Mammary epithelial cell (primary cell): ENCODE results near the gene NUP210L.

ENCODE experiments used
- CTCF ChIP-seq, 2 donors: IDR thresholded peaks in 1 of 2; conservative IDR thresholded peaks in 1 of 2; 2 replicates each; pipeline ENCODE4 v1.5.1; 2011 to 2012; ENCODE audit warnings: inconsistent platforms in 2 of 2, low read length in 2 of 2, mild to moderate bottlenecking in 2 of 2, control low read depth in 1 of 2, low read depth in 1 of 2; ENCODE audit not compliant: insufficient read depth in 1 of 2; ENCODE audit errors: extremely low read depth in 1 of 2
- EZH2 ChIP-seq: IDR thresholded peaks from 2 replicates; pipeline ENCODE4 v1.6.1; 2012; ENCODE audit warnings: low read length, inconsistent platforms, borderline replicate concordance

GRCh38 chr1:154062309-154062708, 92.6 kb downstream of the NUP210L start:
- TF ChIP-seq CTCF (conservative IDR thresholded peaks at IDR 0.05 in 1 of 2, IDR thresholded peaks at IDR 0.05 in 1 of 2; ENCODE audit: extremely low read depth in 1 of 2, insufficient read depth in 1 of 2, low read depth in 1 of 2, low read length in 2 of 2) = no peak
- no peak for TF ChIP-seq EZH2
